Aorta (tissue), 5 donors: Measurements from ENCODE around the gene ARHGAP26. TPM values are rescaled to one million over a fixed set of nuclear protein-coding genes. Genes with fewer than 3 reads are reported as not detected.
A peak's percentile ranks its signal among the peaks of the same experiment; 100 is the strongest.

Source experiments
- ATAC-seq: fragments of 200-7000 bp; cut with Tn5 transposase; one replicate; pipeline ENCODE4 v1.9.1; 2022; ENCODE audit warnings: moderate library complexity; ENCODE audit not compliant: low FRiP score
- DNase-seq, 2 donors: peaks; one replicate each; pipeline ENCODE4 v3.0.0-alpha.2; 2020
- H3K27ac ChIP-seq, 2 donors: one replicate each; pipeline ENCODE4 v1.5.1; 2013; ENCODE audit warnings: low read length in 2 of 2, mild to moderate bottlenecking in 2 of 2, moderate library complexity in 2 of 2, control low read depth in 1 of 2, inconsistent platforms in 1 of 2, low read depth in 1 of 2
- H3K27me3 ChIP-seq, 2 donors: one replicate each; pipeline ENCODE4 v1.6.1; 2013; ENCODE audit warnings: control low read depth in 1 of 2, low read length in 1 of 2, mild to moderate bottlenecking in 1 of 2, moderate library complexity in 1 of 2; ENCODE audit not compliant: insufficient read depth in 2 of 2, control insufficient read depth in 1 of 2
- H3K36me3 ChIP-seq, 2 donors: one replicate each; pipeline ENCODE4 v1.6.1; 2013; ENCODE audit warnings: control low read depth in 1 of 2, low read length in 1 of 2, mild to moderate bottlenecking in 1 of 2; ENCODE audit not compliant: insufficient read depth in 2 of 2, control insufficient read depth in 1 of 2
- H3K4me1 ChIP-seq, 2 donors: one replicate each; pipeline ENCODE4 v1.6.1; 2013; ENCODE audit warnings: low read length in 2 of 2, control low read depth in 1 of 2, mild to moderate bottlenecking in 1 of 2, moderate library complexity in 1 of 2; ENCODE audit not compliant: insufficient read depth in 2 of 2, control insufficient read depth in 1 of 2
- H3K4me3 ChIP-seq, 2 donors: one replicate each; pipeline ENCODE4 v1.5.1; 2013; ENCODE audit warnings: low read length in 2 of 2, control low read depth in 1 of 2, mild to moderate bottlenecking in 1 of 2
- H3K9me3 ChIP-seq: one replicate; pipeline ENCODE4 v1.6.1; 2013; ENCODE audit warnings: mild to moderate bottlenecking, low read length; ENCODE audit not compliant: control insufficient read depth
- WGBS, 2 donors: extraction: QIAGEN DNeasy Blood & Tissue Kit; methylation state at CpG; one replicate each; pipeline ENCODE4 v1.1.7; 2013; 5-methylcytosine and 5-hydroxymethylcytosine counted together
- intact Hi-C, 2 donors: fragments of 100-400 bp; cut with DNase I; formaldehyde crosslinking; loops; one replicate each; pipeline versions ENCODE4 v1.14.2 to v1.15.0; 2022
- polyA plus RNA-seq, 2 donors: library from polyadenylated mRNA; stranded (reverse); fragments of 200-250 nt; gene quantifications; one replicate each; pipeline ENCODE4 v1.2.3, GENCODE V29; 2013
- total RNA-seq, 2 donors: library from RNA; stranded (reverse); fragmentation: NEBNext Ultra II Directional; extraction: Animal tissue kit (Norgen Biotek cat#: 25700); gene quantifications; one replicate each; pipeline ENCODE4 v1.2.1, GENCODE V29; 2021
- donor health status: healthy with polysubstance abuse.
- donor health status: Bipolar disorder and iron deficiency.
- donor health status: DM: no; HTN: no; CAD: no.
- donor health status: DM: no; HTN: no; CAD: no.
- donor health status: DM: yes; HTN: yes; CAD: no.

ARHGAP26 gene
- total and polyA plus RNA-seq, 4 donors: 4.5 to 70.7 (median 29.6) TPM

- no peaks in the 10 kb centered on the region for H3K27me3 ChIP-seq
- peak overlapping the region; percentile 43 to 63 for H3K27ac ChIP-seq
- H3K36me3 ChIP-seq: no peaks in the 10 kb centered on the region
- peak overlapping the region in 1 of 2 donors; percentile 11 for H3K4me3 ChIP-seq
- ATAC-seq (peak; percentile 76), DNase-seq (peak; percentile 81 to 83)
- no peaks in the 10 kb centered on the region for H3K9me3 ChIP-seq
- WGBS, 2 donors: 2 to 9% methylated on average over 6 of the region's 6 CpGs
- intact Hi-C loops: no loop called here
- peaks cover 12% of the 10 kb centered on the region in 2 donors for H3K4me1 ChIP-seq
Measured at GRCh38 chr5:142839711-142840346, 69.7 kb downstream of the ARHGAP26 start.

GRCh38 chr5:142840575-142840974, 70.4 kb downstream of the ARHGAP26 start:
- DNase-seq (no peak), ATAC-seq (peak; percentile 66)
- Histone ChIP-seq H3K27me3 (no peaks in the 10 kb centered on the region), H3K27ac (peak overlapping the region; percentile 44 to 67), H3K4me1 (peaks cover 12 to 15% of the 10 kb centered on the region in 2 donors), H3K4me3 (no peak overlapping the region), H3K9me3 (no peaks in the 10 kb centered on the region), H3K36me3 (no peaks in the 10 kb centered on the region)
- intact Hi-C loops: no loop called here
- 68 to 69% methylated on average over 2 of the region's 2 CpGs for WGBS, 2 donors

- H3K4me1 ChIP-seq: peaks cover 12 to 16% of the 10 kb centered on the region in 2 donors
- H3K9me3 ChIP-seq: no peaks in the 10 kb centered on the region
- H3K27ac ChIP-seq: peak overlapping the region; percentile 83 to 93
- 11 to 18% methylated on average over 6 of the region's 6 CpGs for WGBS, 2 donors
- DNase-seq (peak; percentile 84 to 85), ATAC-seq (peak; percentile 87)
- H3K27me3 ChIP-seq: no peaks in the 10 kb centered on the region
- H3K36me3 ChIP-seq: no peaks in the 10 kb centered on the region
- no peak overlapping the region for H3K4me3 ChIP-seq
- intact Hi-C loops: no loop called here
Measured at GRCh38 chr5:142841511-142842265, 71.5 kb downstream of the ARHGAP26 start.

- WGBS, 2 donors: 24 to 29% methylated on average over 6 of the region's 6 CpGs
- Histone ChIP-seq H3K27ac (peak overlapping the region; percentile 65 to 77), H3K27me3 (no peaks in the 10 kb centered on the region), H3K4me3 (no peak overlapping the region), H3K9me3 (no peaks in the 10 kb centered on the region), H3K36me3 (no peaks in the 10 kb centered on the region), H3K4me1 (peaks cover 12 to 16% of the 10 kb centered on the region in 2 donors)
- ATAC-seq (peak; percentile 47), DNase-seq (peak; percentile 74 to 75)
- intact Hi-C loops: no loop called here
Measured at GRCh38 chr5:142842994-142843905, 73.1 kb downstream of the ARHGAP26 start.

- no peak for ATAC-seq
- no peak overlapping the region for H3K27ac ChIP-seq
- no peaks in the 10 kb centered on the region for H3K36me3 ChIP-seq
- no peaks in the 10 kb centered on the region for H3K9me3 ChIP-seq
- no peak for DNase-seq
- no peaks in the 10 kb centered on the region for H3K27me3 ChIP-seq
- WGBS, 2 donors: 22 to 35% methylated on average over 7 of the region's 7 CpGs
- H3K4me1 ChIP-seq: peaks cover 12 to 14% of the 10 kb centered on the region in 2 donors
- intact Hi-C loops: no loop called here
- H3K4me3 ChIP-seq: no peak overlapping the region
Measured at GRCh38 chr5:142844866-142845265, 74.7 kb downstream of the ARHGAP26 start.

GRCh38 chr5:142845402-142845921, 75.3 kb downstream of the ARHGAP26 start:
- H3K27me3 ChIP-seq: no peaks in the 10 kb centered on the region
- no peak for ATAC-seq
- no peak overlapping the region for H3K27ac ChIP-seq
- H3K36me3 ChIP-seq: no peaks in the 10 kb centered on the region
- H3K9me3 ChIP-seq: no peaks in the 10 kb centered on the region
- no peak overlapping the region for H3K4me3 ChIP-seq
- intact Hi-C loops: no loop called here
- 13% methylated on average over 4 of the region's 4 CpGs for WGBS, 2 donors
- peak in 1 of 2 donors; percentile 77 for DNase-seq
- H3K4me1 ChIP-seq: peaks cover 9 to 13% of the 10 kb centered on the region in 2 donors

- DNase-seq (no peak), ATAC-seq (no peak)
- H3K27ac ChIP-seq: no peak overlapping the region
- H3K27me3 ChIP-seq: no peaks in the 10 kb centered on the region
- H3K4me3 ChIP-seq: no peak overlapping the region
- intact Hi-C loops: no loop called here
- H3K36me3 ChIP-seq: no peaks in the 10 kb centered on the region
- peaks cover 5 to 12% of the 10 kb centered on the region in 2 donors for H3K4me1 ChIP-seq
- no peaks in the 10 kb centered on the region for H3K9me3 ChIP-seq
- WGBS, 2 donors: 79 to 80% methylated on average over 9 of the region's 9 CpGs
Measured at GRCh38 chr5:142845954-142846398, 75.8 kb downstream of the ARHGAP26 start.

GRCh38 chr5:142846406-142846805, 76.2 kb downstream of the ARHGAP26 start:
- Histone ChIP-seq H3K27ac (no peak overlapping the region), H3K9me3 (no peaks in the 10 kb centered on the region), H3K27me3 (no peaks in the 10 kb centered on the region), H3K4me1 (peaks cover 3 to 9% of the 10 kb centered on the region in 2 donors), H3K4me3 (no peak overlapping the region), H3K36me3 (no peaks in the 10 kb centered on the region)
- intact Hi-C loops: no loop called here
- DNase-seq (no peak), ATAC-seq (no peak)
